Lower leg skin (tissue), 3 donors: ENCODE measurements around the gene SHROOM1.

Source experiments
- CTCF ChIP-seq, 3 donors: fragments of 450-650 bp; IDR thresholded peaks; one replicate each; pipeline ENCODE4 v1.5.1; 2016; ENCODE audit warnings: antibody characterized with exemption in 3 of 3, mild to moderate bottlenecking in 3 of 3, moderate library complexity in 2 of 3
- POLR2A ChIP-seq, 2 donors: fragments of 450-650 bp; IDR thresholded peaks; one replicate each; pipeline ENCODE4 v1.6.1; 2016 to 2017; ENCODE audit warnings: antibody characterized with exemption in 2 of 2, mild to moderate bottlenecking in 1 of 2, moderate library complexity in 1 of 2

GRCh38 chr5:132812781-132813598 is 17.5 kb downstream of the SHROOM1 start, which contains the start of gene SOWAHA:
- TF ChIP-seq CTCF (IDR thresholded peaks at IDR 0.05) (no peak), POLR2A (IDR thresholded peaks at IDR 0.05) (no peak)
